H1 (cell line): ENCODE results near the gene SLC2A1. TPM values are rescaled to one million over a fixed set of nuclear protein-coding genes. Genes with fewer than 3 reads are reported as not detected.

Source experiments
- CTCF ChIA-PET: fragments of 300-600 bp; sonication (Branson Sonifier 250); formaldehyde crosslinking; loops from one replicate; lab custom pipeline; 2021; ENCODE audit not compliant: partially characterized antibody; lab: Charles Lee
- POLR2A ChIA-PET: fragments of 300-600 bp; sonication (Branson Sonifier 250); formaldehyde crosslinking; loops from one replicate; lab custom pipeline; 2021; ENCODE audit warnings: inconsistent platforms; ENCODE audit not compliant: partially characterized antibody; lab: Charles Lee
- DNase-seq, 2 experiments: peaks; one replicate each; pipeline versions ENCODE4 v3.0.0 to v3.0.0-alpha.2; 2010 to 2022; ENCODE audit warnings: low spot score in 2 of 2, low read depth in 1 of 2, mixed read lengths in 1 of 2
- FAIRE-seq: peaks from 2 replicates; lab custom pipeline; 2011; peaks lifted over from hg19 to GRCh38; lab: Jason Lieb, UNC
- H2AFZ ChIP-seq: 2 replicates; pipeline ENCODE4 v1.8.1; 2012; ENCODE audit warnings: low read length, inconsistent platforms
- H2AK5ac ChIP-seq: 2 replicates; pipeline ENCODE4 v1.6.1; 2013; ENCODE audit warnings: low read depth, low read length
- H2BK120ac ChIP-seq: replicated peaks from 2 replicates; pipeline ENCODE3; 2013; ENCODE audit warnings: low read depth, low read length, inconsistent platforms
- H2BK12ac ChIP-seq: 2 replicates; pipeline ENCODE4 v1.6.1; 2013; ENCODE audit warnings: low read depth, low read length
- H2BK15ac ChIP-seq: 2 replicates; pipeline ENCODE4 v1.6.1; 2013; ENCODE audit warnings: low read length
- H2BK20ac ChIP-seq: 2 replicates; pipeline ENCODE4 v1.6.1; 2013; ENCODE audit warnings: low read length
- H2BK5ac ChIP-seq: 2 replicates; pipeline ENCODE4 v1.6.1; 2013; ENCODE audit warnings: low read depth, low read length
- H3K14ac ChIP-seq: 2 replicates; pipeline ENCODE4 v1.6.1; 2013; ENCODE audit warnings: inconsistent platforms; ENCODE audit not compliant: insufficient read length
- H3K18ac ChIP-seq: 2 replicates; pipeline ENCODE4 v1.6.1; 2013; ENCODE audit warnings: low read length; ENCODE audit errors: extremely low read depth
- H3K23ac ChIP-seq: 2 replicates; pipeline ENCODE4 v1.6.1; 2013; ENCODE audit warnings: inconsistent platforms; ENCODE audit not compliant: insufficient read length
- H3K23me2 ChIP-seq: 2 replicates; pipeline ENCODE4 v1.6.1; 2013; ENCODE audit warnings: low read depth, low read length
- H3K27ac ChIP-seq: 2 replicates; pipeline ENCODE4 v1.6.1; 2011; ENCODE audit warnings: low read depth, low read length, inconsistent platforms
- H3K27me3 ChIP-seq, 4 experiments: replicated peaks in 1 of 4; 1 replicate in 1 of 4; 2 replicates in 3 of 4; pipeline versions ENCODE4 v1.6.1 to v1.8.1; 2011 to 2013; ENCODE audit warnings: low read length in 3 of 4, mild to moderate bottlenecking in 3 of 4, inconsistent platforms in 2 of 4, mixed read lengths in 2 of 4, moderate library complexity in 1 of 4; ENCODE audit not compliant: control insufficient read depth in 3 of 4, insufficient read depth in 3 of 4; ENCODE audit errors: extremely low read depth in 1 of 4
- H3K36me3 ChIP-seq, 4 experiments: 2 replicates each; pipeline versions ENCODE4 v1.6.1 to v1.8.1; 2011 to 2013; ENCODE audit warnings: mild to moderate bottlenecking in 4 of 4, low read length in 3 of 4, moderate library complexity in 2 of 4, control low read depth in 1 of 4, inconsistent platforms in 1 of 4; ENCODE audit not compliant: insufficient read depth in 4 of 4, control insufficient read depth in 2 of 4
- H3K4ac ChIP-seq: replicated peaks from 2 replicates; pipeline ENCODE3; 2013; ENCODE audit warnings: low read length, low read depth, mixed read lengths, inconsistent platforms; ENCODE audit not compliant: insufficient read length
- H3K4me1 ChIP-seq, 4 experiments: replicated peaks in 1 of 4; 1 replicate in 1 of 4; 2 replicates in 3 of 4; pipeline versions ENCODE4 v1.6.1 to v1.8.1; 2011 to 2013; ENCODE audit warnings: low read length in 3 of 4, inconsistent platforms in 2 of 4, mixed read lengths in 1 of 4; ENCODE audit not compliant: insufficient read depth in 4 of 4, control insufficient read depth in 3 of 4
- H3K4me2 ChIP-seq, 2 experiments: 2 replicates each; pipeline versions ENCODE4 v1.6.1 to v1.8.1; 2011 to 2013; ENCODE audit warnings: low read depth in 2 of 2, low read length in 2 of 2, control low read depth in 1 of 2, inconsistent platforms in 1 of 2, mild to moderate bottlenecking in 1 of 2; ENCODE audit not compliant: insufficient read depth in 1 of 2
- H3K4me3 ChIP-seq, 4 experiments: fragments of 200-600, 300-600 bp in 1 of 4; sonication (generic), shearing (Covaris generic), sonication (Bioruptor Twin) in 1 of 4; 2 replicates each; pipeline versions ENCODE4 v1.5.1 to v1.8.1; 2011 to 2016; ENCODE audit warnings: low read length in 4 of 4, low read depth in 3 of 4, control low read depth in 2 of 4, inconsistent platforms in 2 of 4, mild to moderate bottlenecking in 2 of 4, mixed read lengths in 1 of 4, moderate library complexity in 1 of 4; ENCODE audit not compliant: insufficient read depth in 2 of 4; ENCODE audit errors: extremely low read depth in 1 of 4
- H3K56ac ChIP-seq: replicated peaks from 2 replicates; pipeline ENCODE3; 2013; ENCODE audit warnings: low read depth, mild to moderate bottlenecking, mixed read lengths, low read length, inconsistent platforms; ENCODE audit not compliant: insufficient read length
- H3K79me1 ChIP-seq: 2 replicates; pipeline ENCODE4 v1.6.1; 2013; ENCODE audit warnings: low read depth, low read length, control low read depth
- H3K79me2 ChIP-seq, 2 experiments: 2 replicates each; pipeline versions ENCODE4 v1.6.1 to v1.8.1; 2012 to 2013; ENCODE audit warnings: low read length in 2 of 2, mild to moderate bottlenecking in 2 of 2, inconsistent platforms in 1 of 2; ENCODE audit not compliant: insufficient read depth in 2 of 2, control insufficient read depth in 1 of 2
- H3K9ac ChIP-seq, 4 experiments: replicated peaks in 1 of 4; 1 replicate in 1 of 4; 2 replicates in 3 of 4; pipeline versions ENCODE4 v1.6.1 to v1.8.1; 2011 to 2013; ENCODE audit warnings: low read depth in 3 of 4, low read length in 3 of 4, control low read depth in 2 of 4, mild to moderate bottlenecking in 2 of 4, moderate library complexity in 2 of 4, inconsistent platforms in 1 of 4; ENCODE audit errors: extremely low read depth in 1 of 4
- H3K9me3 ChIP-seq, 2 experiments: 2 replicates each; pipeline versions ENCODE4 v1.6.1 to v1.8.1; 2012 to 2013; ENCODE audit warnings: mild to moderate bottlenecking in 2 of 2, moderate library complexity in 2 of 2, control low read depth in 1 of 2, inconsistent platforms in 1 of 2, low read depth in 1 of 2, low read length in 1 of 2, mixed read lengths in 1 of 2; ENCODE audit not compliant: insufficient read depth in 2 of 2
- H4K20me1 ChIP-seq, 2 experiments: replicated peaks in 1 of 2; 2 replicates each; pipeline versions ENCODE3 to v1.8.1; 2011 to 2013; ENCODE audit warnings: inconsistent platforms in 2 of 2, low read length in 2 of 2, mild to moderate bottlenecking in 1 of 2; ENCODE audit not compliant: insufficient read depth in 2 of 2, control insufficient read depth in 1 of 2
- H4K5ac ChIP-seq: 2 replicates; pipeline ENCODE4 v1.6.1; 2013; ENCODE audit warnings: low read length, low read depth, mixed read lengths, inconsistent platforms; ENCODE audit not compliant: insufficient read length
- H4K8ac ChIP-seq: 2 replicates; pipeline ENCODE4 v1.8.0; 2013; ENCODE audit warnings: mild to moderate bottlenecking, moderate library complexity, low read length, inconsistent platforms; ENCODE audit not compliant: insufficient read depth; ENCODE audit errors: extremely low read depth
- H4K91ac ChIP-seq: replicated peaks from 2 replicates; pipeline ENCODE3; 2013; ENCODE audit warnings: low read length, mixed read lengths, inconsistent platforms; ENCODE audit not compliant: insufficient read length
- JUN ChIP-seq: IDR thresholded peaks from 2 replicates; pipeline ENCODE4 v1.6.1; 2011; ENCODE audit warnings: low read depth, mild to moderate bottlenecking, improper control_type of control experiment, low read length
- NANOG ChIP-seq: IDR thresholded peaks from 2 replicates; pipeline ENCODE4 v1.6.1; 2011; ENCODE audit warnings: low read length, low read depth, mild to moderate bottlenecking, inconsistent platforms; ENCODE audit not compliant: insufficient read depth, poor library complexity, severe bottlenecking
- POLR2A ChIP-seq, 2 experiments: IDR thresholded peaks; 1 replicate in 1 of 2; 2 replicates in 1 of 2; pipeline ENCODE4 v1.6.1; 2011; ENCODE audit warnings: low read depth in 2 of 2, low read length in 2 of 2, mild to moderate bottlenecking in 2 of 2; ENCODE audit errors: control extremely low read depth in 1 of 2
- POLR2AphosphoS5 ChIP-seq: IDR thresholded peaks from 2 replicates; pipeline ENCODE4 v1.6.1; 2011; ENCODE audit warnings: low read depth, low read length
- POU5F1 ChIP-seq: IDR thresholded peaks from 2 replicates; pipeline ENCODE4 v1.6.1; 2011; ENCODE audit warnings: low read depth, mild to moderate bottlenecking, low read length, moderate library complexity
- SAP30 ChIP-seq: fragments of 300-600 bp; sonication (generic); IDR thresholded peaks from 2 replicates; pipeline ENCODE4 v1.7.1; 2012; ENCODE audit warnings: low read length, moderate library complexity, mild to moderate bottlenecking, inconsistent platforms; ENCODE audit not compliant: insufficient read depth, insufficient replicate concordance
- SUZ12 ChIP-seq: fragments of 200-600 bp; sonication (generic); IDR thresholded peaks from 2 replicates; pipeline ENCODE4 v1.6.1; 2012; ENCODE audit warnings: mild to moderate bottlenecking, inconsistent platforms, low read length, moderate library complexity, mixed read lengths
- WGBS, 2 experiments: shearing (Covaris generic) in 1 of 2; methylation state at CpG; one replicate each; pipeline versions ENCODE4 v1.1.6 to v1.1.7; 2013 to 2015; ENCODE audit warnings: low lambda C conversion rate in 2 of 2, mixed read lengths in 2 of 2, inconsistent platforms in 1 of 2, low coverage in 1 of 2, missing lambda C conversion rate in 1 of 2; ENCODE audit not compliant: insufficient replicate concordance in 2 of 2, insufficient coverage in 1 of 2, insufficient read length in 1 of 2; ENCODE audit errors: extremely low coverage in 1 of 2, missing lambda C conversion rate in 1 of 2; 5-methylcytosine and 5-hydroxymethylcytosine counted together
- long read RNA-seq, 2 experiments: library from RNA in 1 of 2; library from capped mRNA in 1 of 2; stranded (forward); transcript quantifications; one replicate each; pipeline ENCODE4 v2.0.0, GENCODE V29; 2021; ENCODE audit warnings: inconsistent platforms in 1 of 2
- polyA minus RNA-seq, 3 experiments: library from RNA; depleted of rRNA, polyadenylated mRNA; stranded (reverse); fragments of >200 nt; gene quantifications; 1 replicate in 2 of 3; 2 replicates in 1 of 3; pipeline ENCODE4 v1.2.3, GENCODE V29; 2011
- polyA plus RNA-seq, 7 experiments: library from polyadenylated mRNA; depleted of rRNA in 3 of 7; stranded (reverse) in 5 of 7; unstranded in 2 of 7; fragments of >200 nt in 5 of 7; fragments of 200-250 nt in 2 of 7; gene quantifications; 1 replicate in 5 of 7; 2 replicates in 1 of 7; 4 replicates in 1 of 7; pipeline versions ENCODE4 v1.2.1 to v1.2.3, GENCODE V29; 2011 to 2013; ENCODE audit warnings: missing spikeins in 2 of 7, mixed read lengths in 2 of 7
- total RNA-seq: library from RNA; stranded (reverse); fragmentation: NEBNext Ultra II Directional; extraction: Animal tissue kit (Norgen Biotek cat#: 25700); gene quantifications from 2 replicates; pipeline ENCODE4 v1.2.1, GENCODE V29; 2021

The SLC2A1 gene
- total RNA-seq (230 and 239 TPM in 2 replicates), polyA plus RNA-seq (2011; rRNA removed) (308 and 434 TPM in 2 replicates), polyA minus RNA-seq (2011; rRNA and poly(A)+ RNA removed) (208 and 234 TPM in 2 replicates)
- polyA plus RNA-seq (2011; cell fraction: cytosol; rRNA removed): 236 TPM
- polyA plus RNA-seq (2011; cell fraction: nucleus; rRNA removed): 357 TPM
- 162 to 242 TPM (median 209 TPM) in 4 replicates for polyA plus RNA-seq (2012, experiment 1 of 2)
- 247 TPM for polyA plus RNA-seq (2012, experiment 2 of 2)
- polyA plus RNA-seq (2013, experiment 1 of 2): 529 TPM
- 510 TPM for polyA plus RNA-seq (2013, experiment 2 of 2)
- polyA minus RNA-seq (2011; cell fraction: cytosol; rRNA and poly(A)+ RNA removed): 142 TPM
- polyA minus RNA-seq (2011; cell fraction: nucleus; rRNA and poly(A)+ RNA removed): 197 TPM
- long read RNA-seq, experiment 1, transcript SLC2A1-203 (10 exons, 3,670 nt): major isoform, 94 of 271 reads
- long read RNA-seq, experiment 1, partial matches to known transcripts: 77 of 271 reads
- long read RNA-seq, experiment 1, other reads (novel, unspliced or antisense): 99 of 271 reads
- long read RNA-seq, experiment 2, partial matches to known transcripts: 52 of 52 reads
- long read RNA-seq, experiment 2, other reads (novel, unspliced or antisense): 0 of 52 reads

- H3K79me1 ChIP-seq: peaks cover 7% of the 10 kb centered on the region
- peaks cover 52 to 75% of the 10 kb centered on the region in 2 experiments for H3K79me2 ChIP-seq
- H2BK5ac ChIP-seq: peak within 1 kb of the TSS; percentile 91
- H4K20me1 ChIP-seq: peaks cover 27 to 29% of the 10 kb centered on the region in 2 experiments
- peak within 1 kb of the TSS; percentile 61 for H4K5ac ChIP-seq
- peak within 1 kb of the TSS; percentile 71 to 81 for H3K4me2 ChIP-seq
- H2BK120ac ChIP-seq: no peak within 1 kb of the TSS
- no peaks in the 10 kb centered on the region for H3K27me3 ChIP-seq
- no peak within 1 kb of the TSS for H2BK20ac ChIP-seq
- H3K4me3 ChIP-seq: peak within 1 kb of the TSS; percentile 69 to 92 (median 91)
- H2BK12ac ChIP-seq: no peak within 1 kb of the TSS
- peak within 1 kb of the TSS; percentile 88 to 97 (median 90) for H3K9ac ChIP-seq
- no peak for FAIRE-seq
- peak within 1 kb of the TSS; percentile 95 for H4K8ac ChIP-seq
- peak; percentile 90 to 95 for DNase-seq
- WGBS, 2 experiments: 3% methylated on average over 66 of the region's 87 CpGs; no CpG with 5 or more reads in 1 of the 2 experiments
- peak within 1 kb of the TSS; percentile 87 for H3K27ac ChIP-seq
- peaks cover 17 to 49% (median 36%) of the 10 kb centered on the region in 4 experiments for H3K4me1 ChIP-seq
- H2AFZ ChIP-seq: no peak within 1 kb of the TSS
- peak within 1 kb of the TSS; percentile 88 for H3K18ac ChIP-seq
- no peak within 1 kb of the TSS for H3K23ac ChIP-seq
- no peak within 1 kb of the TSS for H3K4ac ChIP-seq
- peak within 1 kb of the TSS; percentile 49 for H4K91ac ChIP-seq
- H3K23me2 ChIP-seq: peaks cover 4% of the 10 kb centered on the region; the same call in 1 of the 2 replicates
- peaks cover 5 to 27% (median 12%) of the 10 kb centered on the region in 4 experiments; a peak in 6 of 8 replicates for H3K36me3 ChIP-seq
- H3K56ac ChIP-seq: peak within 1 kb of the TSS; percentile 44
- no peak within 1 kb of the TSS for H3K14ac ChIP-seq
- H3K9me3 ChIP-seq: no peaks in the 10 kb centered on the region
- ChIA-PET CTCF (interaction anchor here (0.7 to 2.2 kb wide), 2 partner anchors 112 to 114 kb away, joined by 3 to 13 read pairs; no protein-coding TSS in a partner anchor), POLR2A (interaction anchor here (0.7 to 14.7 kb wide), 13 partner anchors 9 to 185 kb away, joined by 3 to 140 read pairs (median 5); no protein-coding TSS in a partner anchor)
- no peak within 1 kb of the TSS for H2BK15ac ChIP-seq
- H2AK5ac ChIP-seq: no peak within 1 kb of the TSS
- TF ChIP-seq NANOG (no peak), POLR2A (IDR thresholded peaks at IDR 0.05; ENCODE audit: control extremely low read depth in 1 of 2, low read depth in 2 of 2, low read length in 2 of 2) (peak; percentile 95 to 97), SUZ12 (no peak), POU5F1 (no peak), SAP30 (no peak), JUN (no peak), POLR2AphosphoS5 (peak; percentile 97)
Measured at GRCh38 chr1:42958488-42959319, at the start of gene SLC2A1. TSS of gene SLC2A1 (minus strand) at chr1:42958868. CDS start at chr1:42958651, 217 bp downstream.
